RWPE2 (cell line): ENCODE data around the gene DLG2.

Experiments used
- ATAC-seq: fragments of 200-7000 bp; cut with Tn5 transposase; 3 replicates; pipeline ENCODE4 v1.9.1; 2021; ENCODE audit warnings: low read depth
- DNase-seq: peaks from one replicate; pipeline ENCODE4 v3.0.0-alpha.2; 2020; ENCODE audit warnings: low spot score
- H3K27ac ChIP-seq: fragments of 450-650 bp; 2 replicates; pipeline ENCODE4 v1.5.1; 2017; ENCODE audit warnings: mild to moderate bottlenecking; ENCODE audit not compliant: poor library complexity, severe bottlenecking
- H3K27me3 ChIP-seq: fragments of 250-450 bp; sonication (Bioruptor Pico); 2 replicates; pipeline ENCODE4 v1.5.1; 2021; ENCODE audit warnings: mild to moderate bottlenecking, moderate library complexity; ENCODE audit not compliant: insufficient read depth, poor library complexity, severe bottlenecking
- H3K36me3 ChIP-seq: fragments of 250-450 bp; sonication (Bioruptor Pico); 2 replicates; pipeline ENCODE4 v1.5.1; 2020; ENCODE audit warnings: low read depth, mild to moderate bottlenecking, moderate library complexity
- H3K4me1 ChIP-seq: fragments of 250-450 bp; sonication (Bioruptor Pico); 2 replicates; pipeline ENCODE4 v1.5.1; 2021; ENCODE audit warnings: mild to moderate bottlenecking, moderate library complexity; ENCODE audit not compliant: insufficient read depth, poor library complexity, severe bottlenecking
- H3K4me3 ChIP-seq: fragments of 250-450 bp; sonication (Bioruptor Pico); 2 replicates; pipeline ENCODE4 v1.5.1; 2021; ENCODE audit warnings: mild to moderate bottlenecking, moderate library complexity; ENCODE audit not compliant: severe bottlenecking
- H3K9me3 ChIP-seq: fragments of 250-450 bp; sonication (Bioruptor Pico); 2 replicates; pipeline ENCODE4 v1.5.1; 2021; ENCODE audit warnings: mild to moderate bottlenecking, moderate library complexity; ENCODE audit not compliant: severe bottlenecking
- CTCF ChIP-seq: fragments of 450-650 bp; IDR thresholded peaks from one replicate; pipeline ENCODE4 v1.5.1; 2017; ENCODE audit warnings: mild to moderate bottlenecking, moderate library complexity; ENCODE audit not compliant: poor library complexity, severe bottlenecking

Gene DLG2

GRCh38 chr11:85164743-85165142 is 462.4 kb downstream of the DLG2 start:
- no peak overlapping the region for H3K4me3 ChIP-seq
- peaks cover 3% of the 10 kb centered on the region for H3K4me1 ChIP-seq
- DNase-seq, result no peak
- H3K27me3 ChIP-seq, result no peaks in the 10 kb centered on the region
- H3K9me3 ChIP-seq, result no peaks in the 10 kb centered on the region
- TF ChIP-seq CTCF, result no peak
- no peak overlapping the region for H3K27ac ChIP-seq
- no peak for ATAC-seq
- H3K36me3 ChIP-seq, result no peaks in the 10 kb centered on the region

- TF ChIP-seq CTCF, result no peak
- no peaks in the 10 kb centered on the region for H3K4me1 ChIP-seq
- DNase-seq (no peak), ATAC-seq (no peak)
- H3K36me3 ChIP-seq, result no peaks in the 10 kb centered on the region
- no peaks in the 10 kb centered on the region for H3K27me3 ChIP-seq
- H3K27ac ChIP-seq, result no peak overlapping the region
- H3K9me3 ChIP-seq, result no peaks in the 10 kb centered on the region
- H3K4me3 ChIP-seq, result no peak overlapping the region
Observed at GRCh38 chr11:85154294-85154693, 472.9 kb downstream of the DLG2 start.

- Histone ChIP-seq H3K9me3 (no peaks in the 10 kb centered on the region), H3K27ac (no peak overlapping the region), H3K27me3 (no peaks in the 10 kb centered on the region), H3K4me1 (no peaks in the 10 kb centered on the region), H3K4me3 (no peak overlapping the region), H3K36me3 (no peaks in the 10 kb centered on the region)
- ATAC-seq, result no peak
- no peak for DNase-seq
- TF ChIP-seq CTCF, result no peak
Observed at GRCh38 chr11:85137597-85137996, 489.5 kb downstream of the DLG2 start.

- TF ChIP-seq CTCF, result no peak
- no peak overlapping the region for H3K4me3 ChIP-seq
Observed at GRCh38 chr11:85133636-85134035, 493.5 kb downstream of the DLG2 start.

GRCh38 chr11:85132851-85133585 is 494.1 kb downstream of the DLG2 start:
- no peaks in the 10 kb centered on the region for H3K36me3 ChIP-seq
- H3K4me1 ChIP-seq, result no peaks in the 10 kb centered on the region
- no peaks in the 10 kb centered on the region for H3K27me3 ChIP-seq
- ATAC-seq, result peak; percentile 31; the same call in 1 of the 3 replicates
- no peak overlapping the region for H3K4me3 ChIP-seq
- TF ChIP-seq CTCF, result no peak
- no peaks in the 10 kb centered on the region for H3K9me3 ChIP-seq
- H3K27ac ChIP-seq, result no peak overlapping the region
- no peak for DNase-seq

More at GRCh38 chr11:85133636-85134035, 493.5 kb downstream of the DLG2 start:
- Histone ChIP-seq H3K36me3 (no peaks in the 10 kb centered on the region), H3K4me1 (no peaks in the 10 kb centered on the region), H3K27ac (no peak overlapping the region), H3K27me3 (no peaks in the 10 kb centered on the region), H3K9me3 (no peaks in the 10 kb centered on the region)
- no peak for DNase-seq
- ATAC-seq, result no peak
